ENCODE results near the gene ATP11C. TPM values are rescaled to one million over a fixed set of nuclear protein-coding genes. Genes with fewer than 3 reads are reported as not detected.

Gene ATP11C
- 10 to 100 TPM; 14.8 to 20.0 TPM for total RNA-seq

DNA sequence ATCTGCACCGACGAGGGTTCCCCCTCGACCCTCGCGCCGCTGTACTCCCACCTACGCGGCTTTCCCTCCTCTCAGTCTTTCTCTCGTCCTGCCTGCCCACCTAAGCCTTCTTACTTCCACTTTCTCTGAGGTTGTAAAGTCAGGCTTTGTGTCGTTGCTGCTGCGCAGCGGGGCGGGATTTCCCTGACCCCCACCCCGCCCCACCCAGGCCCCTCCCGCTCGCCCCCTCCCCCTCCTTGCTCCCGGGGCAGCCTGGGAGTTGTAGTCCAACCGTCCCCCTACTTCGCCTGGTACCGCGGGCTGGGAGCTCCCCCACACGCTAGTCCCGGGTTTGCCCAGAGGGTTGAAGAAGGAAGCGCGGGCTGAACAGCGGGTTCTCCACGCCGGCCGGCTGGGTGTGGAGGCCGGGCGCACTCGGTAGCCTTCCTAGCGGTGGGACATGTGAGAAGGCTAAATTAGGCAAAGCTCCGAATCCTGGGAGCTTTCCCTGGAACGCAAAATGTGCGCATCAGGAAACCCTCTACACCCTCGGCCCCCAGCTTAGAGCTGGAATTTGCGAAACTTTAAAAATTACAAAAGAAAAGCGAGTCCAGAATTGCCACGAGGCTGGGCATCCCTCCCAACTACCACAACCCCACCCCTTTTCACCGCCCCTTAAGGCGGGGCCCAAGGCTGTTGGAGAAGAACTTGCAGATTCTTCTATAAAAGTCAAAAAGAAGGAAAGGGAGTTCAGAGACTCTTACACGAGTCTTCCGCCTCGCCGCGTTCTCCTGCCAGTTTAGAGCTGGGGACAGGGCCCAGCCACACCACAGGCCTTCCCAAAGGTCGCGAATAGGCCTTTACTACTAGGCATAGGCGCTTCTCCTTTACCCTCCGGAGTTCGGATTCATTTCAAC, at the start of gene ATP11C:
Gene ATP11C, minus strand, starts transcription at position 153 of the 896 bp plus-strand sequence. CDS start 1,011 bp downstream, outside the sequence.

DNA sequence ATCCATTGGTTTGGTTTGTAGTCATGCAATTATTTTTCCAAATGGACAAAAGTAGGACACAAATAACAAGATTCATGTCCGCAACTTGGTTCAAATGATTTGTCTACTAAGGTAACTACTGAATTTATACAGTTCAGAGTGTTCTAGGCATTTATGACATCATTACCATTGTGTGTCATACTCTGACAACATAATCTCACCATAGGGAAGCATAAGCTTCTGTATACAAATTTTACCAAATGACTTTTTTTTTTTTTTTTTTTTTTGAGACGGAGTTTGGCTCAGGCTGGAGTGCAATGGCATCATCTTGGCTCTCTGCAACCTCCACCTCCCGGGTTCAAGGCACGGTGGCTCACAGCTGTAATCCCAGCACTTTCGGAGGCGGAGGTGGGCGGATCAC, 32.6 kb upstream of the ATP11C start, which contains the start of gene CXorf66:
Gene CXorf66, minus strand, starts transcription at position 101 of the 400 bp plus-strand sequence. Its CDS starts 25 bp downstream, at position 76.

DNA sequence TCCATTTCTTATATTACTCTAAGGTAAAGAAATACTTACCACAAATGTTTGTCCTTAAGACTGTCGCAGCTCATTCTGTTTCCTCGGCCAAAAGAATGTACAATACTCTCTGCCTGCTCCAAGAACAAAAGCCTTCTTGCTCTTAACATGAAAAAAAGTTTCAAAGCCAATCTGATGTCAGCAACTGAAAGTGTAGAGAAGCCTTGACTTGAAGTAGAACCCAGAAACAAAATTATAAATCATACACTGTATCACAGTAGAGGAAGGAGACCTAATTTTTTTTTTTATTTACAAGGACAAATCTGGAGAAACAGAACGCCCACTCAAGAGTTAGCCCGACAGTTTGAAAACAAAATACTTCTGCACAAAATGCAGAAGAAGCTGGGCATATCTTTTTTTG, 224.8 kb downstream of the ATP11C start, which contains the start of gene MCF2:
Gene MCF2, minus strand, starts transcription at position 101 of the 400 bp plus-strand sequence. CDS start 56,423 bp downstream, outside the sequence.

Small RNAs within 50 kb of the gene (microRNA-seq; reads per million reads assigned to microRNA genes)
- 12.5 reads per million, percentile 45 among the genes with 10 or more reads in this experiment for gene MIR505 (ENCODE audit: borderline microRNAs expressed, borderline replicate concordance)

Other genes starting within 250 kb of the ATP11C start
- gene MCF2, start 224.9 kb downstream of the ATP11C start, total RNA-seq, result under 1 TPM; 0.12 to 0.28 TPM
- gene CXorf66, start 32.5 kb upstream of the ATP11C start, total RNA-seq, result not detected